ENCODE results near the gene GLYATL1. TPM values are rescaled to one million over a fixed set of nuclear protein-coding genes. Genes with fewer than 3 reads are reported as not detected.

GLYATL1 gene
- total RNA-seq (2016; rRNA removed; fragmentation: Illumina TruSeq; extraction: Trizol) (0.17 TPM in 1 of 2 replicates, not detected in the other), polyA plus RNA-seq (2011; rRNA removed) (0.17 TPM in 2 replicates), polyA minus RNA-seq (2011; rRNA and poly(A)+ RNA removed; ENCODE audit: low replicate concordance) (not detected in 2 replicates), Bru-seq, nascent RNA (percentile 7 among the genes with signal in this experiment), BruChase-seq, experiment 1, labeled RNA remaining after a 6-hour chase (not detected), BruChase-seq, experiment 2, labeled RNA remaining after a 2-hour chase (percentile 4 among the genes with signal in this experiment)
- not detected in 2 replicates for total RNA-seq (2016; cell fraction: cytosol; rRNA removed; fragmentation: Illumina TruSeq; extraction: Trizol; ENCODE audit: low read depth)
- 0.34 TPM in 1 of 2 replicates, not detected in the other for total RNA-seq (2016; cell fraction: insoluble cytoplasmic fraction; rRNA removed; fragmentation: Illumina TruSeq; extraction: Trizol)
- 0.10 TPM in 1 of 2 replicates, not detected in the other for total RNA-seq (2016; cell fraction: membrane; rRNA removed; fragmentation: Illumina TruSeq; extraction: Trizol)
- total RNA-seq (2016; cell fraction: nucleus; rRNA removed; fragmentation: Illumina TruSeq; extraction: Trizol) = not detected in 2 replicates
- 0.12 TPM in 1 of 2 replicates, not detected in the other for polyA plus RNA-seq (2011; cell fraction: cytosol; rRNA removed)
- polyA plus RNA-seq (2011; cell fraction: nucleus; rRNA removed) = 0.50 TPM in 1 of 2 replicates, not detected in the other
- not detected in 2 replicates for polyA plus RNA-seq (2012)
- polyA plus RNA-seq (2016; cell fraction: cytosol; fragmentation: Illumina TruSeq; extraction: Trizol; ENCODE audit: low read depth) = not detected in 2 replicates
- polyA plus RNA-seq (2016; cell fraction: insoluble cytoplasmic fraction; fragmentation: Illumina TruSeq; extraction: Trizol; ENCODE audit: low read depth) = 0.38 TPM in 1 of 2 replicates, not detected in the other
- polyA plus RNA-seq (2016; cell fraction: membrane; fragmentation: Illumina TruSeq; extraction: Trizol; ENCODE audit: low read depth) = not detected in 2 replicates
- polyA plus RNA-seq (2016; cell fraction: nucleus; fragmentation: Illumina TruSeq; extraction: Trizol; ENCODE audit: insufficient read depth, low read depth) = not detected in 2 replicates
- polyA minus RNA-seq (2011; cell fraction: cytosol; rRNA and poly(A)+ RNA removed) = not detected in 2 replicates
- not detected in 2 replicates for polyA minus RNA-seq (2011; cell fraction: nucleus; rRNA and poly(A)+ RNA removed)
- long read RNA-seq, experiment 1 = 0 reads
- long read RNA-seq, experiment 2 = 0 reads

GRCh38 chr11:58939277-58939676 lies at the start of gene GLYATL1:
TSS of gene GLYATL1 (plus strand) at chr11:58939488. CDS start at chr11:58947088, 7,600 bp downstream.
- no peak within 1 kb of the TSS for H3K27ac ChIP-seq (ENCODE audit: extremely low read length, insufficient read depth, low read length)
- WGBS (ENCODE audit: low lambda C conversion rate) = 35% methylated on average over 4 of the region's 4 CpGs
- no peak for DNase-seq (ENCODE audit: low spot score)

More at GRCh38 chr11:58939277-58939676, at the start of gene GLYATL1:
- in situ Hi-C loops (cut with HindIII; ENCODE audit: extremely low pct_ligation_motif_present, low pct_unique_long_range_greater_than_20kb) = no loop called here
- BruUV-seq (replicated peaks) = no TSS peak
- ChIA-PET POLR2A (no interaction called here), CTCF (ENCODE audit: low intra/inter-chr PET ratio, low total read pairs) (no interaction called here)
- Histone ChIP-seq H3K4me3 (replicated peaks in 1 of 3; ENCODE audit: insufficient read depth in 1 of 3, low read depth in 2 of 3, low read length in 3 of 3) (no peak within 1 kb of the TSS), H3K4me2 (ENCODE audit: low read depth, low read length) (no peak within 1 kb of the TSS), H3K9me3 (ENCODE audit: low read length) (no peaks in the 10 kb centered on the region), H2AFZ (ENCODE audit: low read length) (no peak within 1 kb of the TSS), H3K27me3 (ENCODE audit: control insufficient read depth in 1 of 2, insufficient read depth in 2 of 2, low read length in 2 of 2) (no peaks in the 10 kb centered on the region), H3K9ac (ENCODE audit: insufficient read depth, low read depth, low read length) (no peak within 1 kb of the TSS), H3K4me1 (ENCODE audit: insufficient read depth, low read length) (peaks cover 10% of the 10 kb centered on the region), H4K20me1 (ENCODE audit: insufficient read depth, low read length) (no peaks in the 10 kb centered on the region), H3K36me3 (replicated peaks in 1 of 2; ENCODE audit: control insufficient read depth in 1 of 2, insufficient read depth in 2 of 2, low read length in 2 of 2) (no peaks in the 10 kb centered on the region), H3K79me2 (ENCODE audit: insufficient read depth, low read length) (no peaks in the 10 kb centered on the region)
- ATAC-seq (no peak), FAIRE-seq (no peak)
- intact Hi-C loops (cut with micrococcal nuclease; ENCODE audit: unreplicated experiment) = no loop called here
- TF ChIP-seq ZNF567 (CRISPR knock-in tag; IDR thresholded peaks at IDR 0.05; ENCODE audit: borderline replicate concordance) = no peak
- TF ChIP-seq, protein P1, sequence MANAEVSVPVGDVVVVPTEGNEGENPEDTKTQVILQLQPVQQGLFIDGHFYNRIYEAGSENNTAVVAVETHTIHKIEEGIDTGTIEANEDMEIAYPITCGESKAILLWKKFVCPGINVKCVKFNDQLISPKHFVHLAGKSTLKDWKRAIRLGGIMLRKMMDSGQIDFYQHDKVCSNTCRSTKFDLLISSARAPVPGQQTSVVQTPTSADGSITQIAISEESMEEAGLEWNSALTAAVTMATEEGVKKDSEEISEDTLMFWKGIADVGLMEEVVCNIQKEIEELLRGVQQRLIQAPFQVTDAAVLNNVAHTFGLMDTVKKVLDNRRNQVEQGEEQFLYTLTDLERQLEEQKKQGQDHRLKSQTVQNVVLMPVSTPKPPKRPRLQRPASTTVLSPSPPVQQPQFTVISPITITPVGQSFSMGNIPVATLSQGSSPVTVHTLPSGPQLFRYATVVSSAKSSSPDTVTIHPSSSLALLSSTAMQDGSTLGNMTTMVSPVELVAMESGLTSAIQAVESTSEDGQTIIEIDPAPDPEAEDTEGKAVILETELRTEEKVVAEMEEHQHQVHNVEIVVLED (CRISPR knock-in tag; IDR thresholded peaks at IDR 0.05; ENCODE audit: borderline replicate concordance) = no peak
- TF ChIP-seq ZNF660 (CRISPR knock-in tag; IDR thresholded peaks at IDR 0.05; ENCODE audit: borderline replicate concordance, low read depth) = no peak
- no peak for TF ChIP-seq ZNF549 (CRISPR knock-in tag; IDR thresholded peaks at IDR 0.05)
- TF ChIP-seq HES4 (CRISPR knock-in tag; IDR thresholded peaks at IDR 0.05; ENCODE audit: borderline replicate concordance) = no peak
- no peak for TF ChIP-seq UBTF (CRISPR knock-in tag; IDR thresholded peaks at IDR 0.05)
- TF ChIP-seq ZNF629 (CRISPR knock-in tag; conservative IDR thresholded peaks at IDR 0.05) = no peak
- TF ChIP-seq, protein P2, sequence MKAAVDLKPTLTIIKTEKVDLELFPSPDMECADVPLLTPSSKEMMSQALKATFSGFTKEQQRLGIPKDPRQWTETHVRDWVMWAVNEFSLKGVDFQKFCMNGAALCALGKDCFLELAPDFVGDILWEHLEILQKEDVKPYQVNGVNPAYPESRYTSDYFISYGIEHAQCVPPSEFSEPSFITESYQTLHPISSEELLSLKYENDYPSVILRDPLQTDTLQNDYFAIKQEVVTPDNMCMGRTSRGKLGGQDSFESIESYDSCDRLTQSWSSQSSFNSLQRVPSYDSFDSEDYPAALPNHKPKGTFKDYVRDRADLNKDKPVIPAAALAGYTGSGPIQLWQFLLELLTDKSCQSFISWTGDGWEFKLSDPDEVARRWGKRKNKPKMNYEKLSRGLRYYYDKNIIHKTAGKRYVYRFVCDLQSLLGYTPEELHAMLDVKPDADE (CRISPR knock-in tag; IDR thresholded peaks at IDR 0.05) = no peak
- TF ChIP-seq TP53 (CRISPR knock-in tag; conservative IDR thresholded peaks at IDR 0.05) = no peak
- no peak for TF ChIP-seq ZNF747 (CRISPR knock-in tag; IDR thresholded peaks at IDR 0.05; ENCODE audit: borderline replicate concordance)
- TF ChIP-seq ISL2 (CRISPR knock-in tag; IDR thresholded peaks at IDR 0.05) = no peak
- no peak for TF ChIP-seq PHF20 (CRISPR knock-in tag; IDR thresholded peaks at IDR 0.05)
- TF ChIP-seq ZNF552 (CRISPR knock-in tag; IDR thresholded peaks at IDR 0.05; ENCODE audit: borderline replicate concordance) = no peak
- TF ChIP-seq SATB2 (CRISPR knock-in tag; IDR thresholded peaks at IDR 0.05) = no peak
- TF ChIP-seq CEBPB (IDR thresholded peaks at IDR 0.05; ENCODE audit: borderline replicate concordance, low read depth, low read length) = no peak
- TF ChIP-seq CHD2 (IDR thresholded peaks at IDR 0.05; ENCODE audit: low read depth, low read length) = no peak
